Astrocyte (in vitro differentiated cells and primary cell): ENCODE results near the gene DENND5B. TPM values are rescaled to one million over a fixed set of nuclear protein-coding genes. Genes with fewer than 3 reads are reported as not detected.

ENCODE experiments used
- DNase-seq: peaks from one replicate; pipeline ENCODE4 v3.0.0-alpha.2; 2010; ENCODE audit warnings: low read depth
- FAIRE-seq: peaks from 2 replicates; lab custom pipeline; 2011; peaks lifted over from hg19 to GRCh38; lab: Jason Lieb, UNC
- H2AFZ ChIP-seq: 2 replicates; pipeline ENCODE4 v1.6.0; 2012; ENCODE audit warnings: low read depth, low read length, inconsistent platforms
- H3K27ac ChIP-seq: 2 replicates; pipeline ENCODE4 v1.5.1; 2011; ENCODE audit warnings: low read depth, low read length, inconsistent platforms
- H3K27me3 ChIP-seq: 2 replicates; pipeline ENCODE4 v1.6.0; 2011; ENCODE audit warnings: low read length, inconsistent platforms; ENCODE audit not compliant: insufficient read depth
- H3K36me3 ChIP-seq: 2 replicates; pipeline ENCODE4 v1.5.1; 2011; ENCODE audit warnings: low read length, inconsistent platforms; ENCODE audit not compliant: insufficient read depth
- H3K4me1 ChIP-seq: 2 replicates; pipeline ENCODE4 v1.5.1; 2011; ENCODE audit warnings: low read length, inconsistent platforms; ENCODE audit not compliant: insufficient read depth
- H3K4me2 ChIP-seq: 2 replicates; pipeline ENCODE4 v1.6.0; 2012; ENCODE audit warnings: low read length, inconsistent platforms
- H3K4me3 ChIP-seq: 2 replicates; pipeline ENCODE4 v1.5.1; 2011; ENCODE audit warnings: low read depth, mild to moderate bottlenecking, low read length, inconsistent platforms; ENCODE audit not compliant: insufficient read depth
- H3K79me2 ChIP-seq: 2 replicates; pipeline ENCODE4 v1.6.0; 2012; ENCODE audit warnings: mild to moderate bottlenecking, low read length, inconsistent platforms; ENCODE audit not compliant: insufficient read depth
- H3K9ac ChIP-seq: 2 replicates; pipeline ENCODE4 v1.6.0; 2012; ENCODE audit warnings: mild to moderate bottlenecking, low read length, inconsistent platforms
- H3K9me3 ChIP-seq: 2 replicates; pipeline ENCODE4 v1.5.1; 2012; ENCODE audit warnings: low read depth, mild to moderate bottlenecking, low read length, inconsistent platforms; ENCODE audit not compliant: insufficient read depth
- H4K20me1 ChIP-seq: 2 replicates; pipeline ENCODE4 v1.6.0; 2012; ENCODE audit warnings: low read length, inconsistent platforms; ENCODE audit not compliant: insufficient read depth
- H3K27ac Mint-ChIP-seq: one replicate; pipeline ENCODE4 v1.8.0; 2021; ENCODE audit warnings: mild to moderate bottlenecking, mixed read lengths; ENCODE audit not compliant: unreplicated experiment
- H3K27me3 Mint-ChIP-seq: one replicate; pipeline ENCODE4 v1.8.0; 2021; ENCODE audit warnings: low read depth, mixed read lengths; ENCODE audit not compliant: unreplicated experiment
- H3K36me3 Mint-ChIP-seq: one replicate; pipeline ENCODE4 v1.8.0; 2021; ENCODE audit warnings: low read depth, mixed read lengths; ENCODE audit not compliant: unreplicated experiment
- H3K4me1 Mint-ChIP-seq: one replicate; pipeline ENCODE4 v1.8.0; 2021; ENCODE audit warnings: low read depth, mixed read lengths; ENCODE audit not compliant: unreplicated experiment
- H3K4me3 Mint-ChIP-seq: one replicate; pipeline ENCODE4 v1.8.0; 2021; ENCODE audit warnings: mild to moderate bottlenecking, moderate library complexity, mixed read lengths; ENCODE audit not compliant: unreplicated experiment
- H3K9me3 Mint-ChIP-seq: one replicate; pipeline ENCODE4 v1.8.0; 2021; ENCODE audit warnings: mild to moderate bottlenecking, mixed read lengths; ENCODE audit not compliant: unreplicated experiment
- CTCF ChIP-seq: IDR thresholded peaks from 2 replicates; pipeline ENCODE4 v1.5.1; 2011; ENCODE audit warnings: low read depth, mild to moderate bottlenecking, inconsistent platforms, low read length, moderate library complexity; ENCODE audit not compliant: insufficient read depth
- EZH2 ChIP-seq: IDR thresholded peaks from 2 replicates; pipeline ENCODE4 v1.6.1; 2012; ENCODE audit warnings: mild to moderate bottlenecking, low read length, inconsistent platforms; ENCODE audit not compliant: insufficient read depth
- total RNA-seq: library from RNA; stranded (reverse); gene quantifications from 2 replicates; pipeline ENCODE4 v1.2.1, GENCODE V29; 2021

DENND5B gene
- total RNA-seq, 1 donor from 2014 or later, result 22.7 TPM

GRCh38 chr12:31600252-31600651, 9.3 kb upstream of the DENND5B start:
- H3K9me3 ChIP-seq, result no peaks in the 10 kb centered on the region
- Mint-ChIP-seq H3K36me3 (no peaks in the 10 kb centered on the region), H3K27me3 (no peaks in the 10 kb centered on the region), H3K9me3 (peaks cover 1% of the 10 kb centered on the region), H3K27ac (no peak overlapping the region), H3K4me3 (no peak overlapping the region), H3K4me1 (no peaks in the 10 kb centered on the region)
- no peaks in the 10 kb centered on the region for H3K4me1 ChIP-seq
- H4K20me1 ChIP-seq, result no peaks in the 10 kb centered on the region
- no peak overlapping the region for H3K4me3 ChIP-seq
- FAIRE-seq (no peak), DNase-seq (no peak)
- no peak overlapping the region for H3K9ac ChIP-seq
- no peak overlapping the region for H3K27ac ChIP-seq
- H3K4me2 ChIP-seq, result no peak overlapping the region
- H3K36me3 ChIP-seq, result no peaks in the 10 kb centered on the region
- no peak overlapping the region for H2AFZ ChIP-seq
- H3K27me3 ChIP-seq, result no peaks in the 10 kb centered on the region
- no peaks in the 10 kb centered on the region for H3K79me2 ChIP-seq
- no peak for TF ChIP-seq CTCF
- no peak for TF ChIP-seq EZH2

GRCh38 chr12:31599053-31599452, 8.1 kb upstream of the DENND5B start:
- no peak for FAIRE-seq
- H3K9me3 Mint-ChIP-seq, result peaks cover 1% of the 10 kb centered on the region
- no peak overlapping the region for H3K4me3 ChIP-seq
- no peaks in the 10 kb centered on the region for H3K9me3 ChIP-seq
- no peaks in the 10 kb centered on the region for H3K27me3 ChIP-seq
- no peaks in the 10 kb centered on the region for H3K27me3 Mint-ChIP-seq
- H3K4me3 Mint-ChIP-seq, result no peak overlapping the region
- H3K4me2 ChIP-seq, result no peak overlapping the region
- H3K79me2 ChIP-seq, result no peaks in the 10 kb centered on the region
- no peaks in the 10 kb centered on the region for H3K4me1 ChIP-seq
- H3K4me1 Mint-ChIP-seq, result peaks cover 3% of the 10 kb centered on the region
- DNase-seq, result no peak
- H3K36me3 ChIP-seq, result no peaks in the 10 kb centered on the region
- H4K20me1 ChIP-seq, result no peaks in the 10 kb centered on the region
- TF ChIP-seq EZH2 (no peak), CTCF (no peak)
- H3K36me3 Mint-ChIP-seq, result no peaks in the 10 kb centered on the region
- no peak overlapping the region for H3K27ac ChIP-seq
- H3K27ac Mint-ChIP-seq, result no peak overlapping the region
- no peak overlapping the region for H3K9ac ChIP-seq
- no peak overlapping the region for H2AFZ ChIP-seq

GRCh38 chr12:31597066-31597465, 6.1 kb upstream of the DENND5B start:
- FAIRE-seq, result no peak
- H3K9ac ChIP-seq, result no peak overlapping the region
- H3K27ac Mint-ChIP-seq, result no peak overlapping the region
- H3K27ac ChIP-seq, result no peak overlapping the region
- H3K79me2 ChIP-seq, result no peaks in the 10 kb centered on the region
- no peak overlapping the region for H3K4me2 ChIP-seq
- H3K9me3 Mint-ChIP-seq, result peaks cover 1% of the 10 kb centered on the region
- peaks cover 4% of the 10 kb centered on the region for H3K4me1 Mint-ChIP-seq
- H2AFZ ChIP-seq, result no peak overlapping the region
- no peaks in the 10 kb centered on the region for H3K9me3 ChIP-seq
- H3K4me1 ChIP-seq, result no peaks in the 10 kb centered on the region
- no peaks in the 10 kb centered on the region for H3K27me3 Mint-ChIP-seq
- no peaks in the 10 kb centered on the region for H3K27me3 ChIP-seq
- no peaks in the 10 kb centered on the region for H4K20me1 ChIP-seq
- no peak for DNase-seq
- H3K36me3 Mint-ChIP-seq, result no peaks in the 10 kb centered on the region
- H3K4me3 Mint-ChIP-seq, result no peak overlapping the region
- H3K36me3 ChIP-seq, result no peaks in the 10 kb centered on the region
- TF ChIP-seq EZH2, result no peak
- no peak for TF ChIP-seq CTCF
- H3K4me3 ChIP-seq, result no peak overlapping the region
